GM23248 (cell line): ENCODE results near the gene PCDHA5. TPM values are rescaled to one million over a fixed set of nuclear protein-coding genes. Genes with fewer than 3 reads are reported as not detected.
"Not testable (repeated sequence)": the region's sequence is repeated elsewhere in the genome, so short reads cannot be mapped to it uniquely, and the experiment has no call there.

Experiments
- DNase-seq: peaks from one replicate; pipeline ENCODE4 v3.0.0-alpha.2; 2015
- H2AFZ ChIP-seq: fragments of 200-600 bp; sonication (generic); 2 replicates; pipeline ENCODE4 v1.6.1; 2016; ENCODE audit warnings: antibody characterized with exemption
- H3F3A ChIP-seq: fragments of 200-600 bp; sonication (generic); 2 replicates; pipeline ENCODE4 v1.6.1; 2016; ENCODE audit warnings: mild to moderate bottlenecking, antibody characterized with exemption, mixed run types; ENCODE audit not compliant: insufficient read depth
- H3K27ac ChIP-seq: fragments of 200-600 bp; sonication (generic); 2 replicates; pipeline ENCODE4 v1.5.1; 2016; ENCODE audit warnings: mild to moderate bottlenecking
- H3K27me3 ChIP-seq: fragments of 200-600 bp; sonication (generic); replicated peaks from 2 replicates; pipeline ENCODE4 v1.6.1; 2016; ENCODE audit warnings: mild to moderate bottlenecking; ENCODE audit not compliant: insufficient read depth
- H3K36me3 ChIP-seq: fragments of 200-600 bp; sonication (generic); 2 replicates; pipeline ENCODE4 v1.6.1; 2016; ENCODE audit warnings: low read depth, mild to moderate bottlenecking
- H3K4me1 ChIP-seq: fragments of 200-600 bp; sonication (generic); 2 replicates; pipeline ENCODE4 v1.6.1; 2016; ENCODE audit warnings: mild to moderate bottlenecking; ENCODE audit not compliant: insufficient read depth
- H3K4me2 ChIP-seq: fragments of 200-600 bp; sonication (generic); one replicate; pipeline ENCODE4 v1.6.1; 2016; ENCODE audit warnings: mild to moderate bottlenecking; ENCODE audit not compliant: unreplicated experiment
- H3K4me3 ChIP-seq: fragments of 200-600 bp; sonication (generic); 2 replicates; pipeline ENCODE4 v1.5.1; 2016; ENCODE audit warnings: mild to moderate bottlenecking
- H3K79me2 ChIP-seq: fragments of 200-600 bp; sonication (generic); 2 replicates; pipeline ENCODE4 v1.6.1; 2016; ENCODE audit warnings: mild to moderate bottlenecking; ENCODE audit not compliant: insufficient read depth
- H3K9ac ChIP-seq: fragments of 200-600 bp; sonication (generic); 2 replicates; pipeline ENCODE4 v1.6.1; 2016; ENCODE audit warnings: mild to moderate bottlenecking
- H3K9me2 ChIP-seq: fragments of 200-600 bp; sonication (generic); 2 replicates; pipeline ENCODE4 v1.6.1; 2016; ENCODE audit warnings: mixed run types, mild to moderate bottlenecking, moderate library complexity; ENCODE audit not compliant: insufficient read depth
- H3K9me3 ChIP-seq: fragments of 200-600 bp; sonication (generic); one replicate; pipeline ENCODE4 v1.6.1; 2017; ENCODE audit warnings: low read depth
- H4K20me1 ChIP-seq: fragments of 200-600 bp; sonication (generic); 2 replicates; pipeline ENCODE4 v1.6.0; 2016; ENCODE audit not compliant: insufficient read depth
- EZH2 ChIP-seq: fragments of 200-600 bp; sonication (generic); IDR thresholded peaks from 2 replicates; pipeline ENCODE4 v1.6.1; 2018; ENCODE audit warnings: antibody characterized with exemption, mild to moderate bottlenecking; ENCODE audit not compliant: insufficient read depth, poor library complexity, severe bottlenecking
- EZH2phosphoT487 ChIP-seq: fragments of 200-600 bp; sonication (generic); IDR thresholded peaks from 2 replicates; pipeline ENCODE4 v1.6.1; 2018; ENCODE audit warnings: antibody characterized with exemption, moderate library complexity, mild to moderate bottlenecking, low read depth; ENCODE audit not compliant: insufficient read depth
- WGBS, 2 experiments: methylation state at CpG; one replicate each; pipeline ENCODE4 v1.1.6; 2015 to 2017; ENCODE audit warnings: low lambda C conversion rate in 2 of 2, low coverage in 1 of 2; ENCODE audit errors: missing lambda C conversion rate in 2 of 2; 5-methylcytosine and 5-hydroxymethylcytosine counted together
- in situ Hi-C: fragments of 300-500 bp; cut with MboI; formaldehyde crosslinking; loops from 2 replicates; pipeline ENCODE4 v1.15.0; 2020
- polyA plus RNA-seq: library from polyadenylated mRNA; unstranded; fragments of >200 nt; fragmentation: Nextera tagmentation; extraction: Ambion mirVana; gene quantifications from 2 replicates; pipeline ENCODE4 v1.2.1, GENCODE V29; 2016
- total RNA-seq: library from RNA; depleted of rRNA; stranded (reverse); fragments of >200 nt; shearing (Covaris generic); gene quantifications from 2 replicates; pipeline ENCODE4 v1.2.3, GENCODE V29; 2014

Gene PCDHA5
- total and polyA plus RNA-seq, 2 experiments from 2014 or later, result not detected

DNA sequence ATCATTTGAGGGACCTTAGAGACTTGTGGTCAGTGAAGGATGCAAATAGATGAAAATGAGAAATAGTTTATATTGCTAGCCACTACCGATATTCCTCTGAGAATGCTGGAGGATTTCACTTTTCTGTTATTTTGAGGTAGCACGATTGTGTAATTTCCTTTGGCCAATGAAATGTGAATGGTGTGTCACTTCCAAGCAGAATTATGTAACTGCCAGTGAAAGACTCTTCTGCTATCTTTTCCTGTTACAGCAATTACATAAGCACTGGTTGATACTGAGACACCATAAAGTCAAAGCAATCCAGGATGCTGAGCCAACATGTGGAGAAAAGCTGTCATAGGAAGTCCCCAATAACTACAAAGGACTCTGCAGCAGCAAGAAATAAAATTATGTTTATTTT is 30.3 kb upstream of the PCDHA5 start:
- no peak overlapping the region for H3K9ac ChIP-seq

DNA sequence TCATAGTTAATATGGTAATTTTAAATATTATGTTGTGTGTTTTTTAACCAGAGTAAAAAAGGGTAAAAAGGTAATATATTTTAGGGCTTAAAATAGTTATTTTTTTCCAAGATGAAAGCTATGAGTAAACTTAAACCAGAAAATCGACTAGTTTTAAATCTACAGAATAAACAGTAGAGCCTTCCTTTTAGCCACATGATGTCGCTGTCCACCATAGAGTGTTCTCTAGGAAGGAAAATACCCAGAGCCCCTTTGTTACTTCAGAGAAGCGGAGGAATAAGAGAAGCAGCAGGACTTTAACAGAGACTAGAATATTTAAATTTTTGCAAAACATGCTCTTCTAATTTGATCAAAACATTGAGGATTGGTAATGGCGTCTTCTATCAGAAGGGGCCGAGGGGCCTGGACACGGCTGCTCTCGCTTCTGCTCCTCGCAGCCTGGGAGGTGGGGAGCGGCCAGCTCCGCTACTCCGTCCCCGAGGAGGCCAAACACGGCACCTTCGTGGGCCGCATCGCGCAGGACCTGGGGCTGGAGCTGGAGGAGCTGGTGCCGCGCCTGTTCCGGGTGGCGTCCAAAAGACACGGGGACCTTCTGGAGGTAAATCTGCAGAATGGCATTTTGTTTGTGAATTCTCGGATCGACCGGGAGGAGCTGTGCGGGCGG is 26.7 kb upstream of the PCDHA5 start, which contains the start of gene PCDHA2:
TSS of gene PCDHA2 (plus strand) at position 258 of the 664 bp plus-strand sequence.
- H2AFZ ChIP-seq, result 0 out of 2 replicates have a peak within 1 kb of the TSS, but pooled peaks have one; percentile 51
- no peak within 1 kb of the TSS for H3K27ac ChIP-seq

More for the DNA sequence above, 30.3 kb upstream of the PCDHA5 start:
- Histone ChIP-seq H3K27ac (no peak overlapping the region), H3F3A (no peaks in the 10 kb centered on the region), H3K9me3 (no peaks in the 10 kb centered on the region), H3K79me2 (no peaks in the 10 kb centered on the region), H2AFZ (no peak overlapping the region), H3K27me3 (no peaks in the 10 kb centered on the region), H4K20me1 (no peaks in the 10 kb centered on the region), H3K4me2 (no peak overlapping the region), H3K4me1 (no peaks in the 10 kb centered on the region), H3K4me3 (no peak overlapping the region), H3K9me2 (no peaks in the 10 kb centered on the region), H3K36me3 (no peaks in the 10 kb centered on the region)
- WGBS, 2 experiments, result 26 to 30% methylated on average over 2 of the region's 2 CpGs
- DNase-seq, result no peak
- in situ Hi-C loops, result no loop called here
- TF ChIP-seq EZH2, result no peak
- TF ChIP-seq EZH2phosphoT487, result no peak

DNA sequence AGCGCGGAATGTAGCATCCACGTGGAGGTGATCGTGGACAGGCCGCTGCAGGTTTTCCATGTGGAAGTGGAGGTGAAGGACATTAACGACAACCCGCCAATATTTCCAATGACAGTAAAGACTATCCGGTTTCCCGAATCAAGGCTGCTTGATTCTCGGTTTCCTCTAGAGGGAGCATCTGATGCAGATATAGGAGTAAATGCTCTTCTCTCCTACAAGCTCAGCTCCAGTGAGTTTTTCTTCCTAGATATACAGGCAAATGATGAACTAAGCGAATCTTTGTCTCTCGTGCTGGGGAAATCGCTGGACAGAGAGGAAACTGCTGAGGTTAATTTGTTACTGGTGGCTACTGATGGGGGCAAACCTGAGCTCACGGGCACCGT is 26.2 kb upstream of the PCDHA5 start:
- no peaks in the 10 kb centered on the region for H3K4me1 ChIP-seq
- H3K79me2 ChIP-seq, result no peaks in the 10 kb centered on the region
- no peak overlapping the region for H3K4me2 ChIP-seq
- H3K36me3 ChIP-seq, result no peaks in the 10 kb centered on the region
- H3K9me2 ChIP-seq, result no peaks in the 10 kb centered on the region
- no peak overlapping the region for H3K27ac ChIP-seq
- no peak overlapping the region for H2AFZ ChIP-seq
- no peaks in the 10 kb centered on the region for H4K20me1 ChIP-seq
- no peaks in the 10 kb centered on the region for H3K27me3 ChIP-seq
- DNase-seq, result peak; percentile 26
- H3K9ac ChIP-seq, result no peak overlapping the region
- TF ChIP-seq EZH2phosphoT487 (no peak), EZH2 (no peak)
- in situ Hi-C loops, result no loop called here
- no peaks in the 10 kb centered on the region for H3K9me3 ChIP-seq
- H3K4me3 ChIP-seq, result no peak overlapping the region
- 7 to 11% methylated on average over 15 of the region's 15 CpGs for WGBS, 2 experiments
- no peaks in the 10 kb centered on the region for H3F3A ChIP-seq

More for the DNA sequence above, 26.7 kb upstream of the PCDHA5 start, which contains the start of gene PCDHA2:
- H3F3A ChIP-seq, result no peaks in the 10 kb centered on the region
- no peaks in the 10 kb centered on the region for H3K4me1 ChIP-seq
- H3K4me2 ChIP-seq, result no peak within 1 kb of the TSS
- H3K9me2 ChIP-seq, result no peaks in the 10 kb centered on the region
- no peak within 1 kb of the TSS for H3K9ac ChIP-seq
- no peak within 1 kb of the TSS for H3K4me3 ChIP-seq
- no peaks in the 10 kb centered on the region for H3K9me3 ChIP-seq
- peak; percentile 19 for DNase-seq
- in situ Hi-C loops, result no loop called here
- no peaks in the 10 kb centered on the region for H4K20me1 ChIP-seq
- 19 to 25% methylated on average over 27 of the region's 27 CpGs for WGBS, 2 experiments
- H3K27me3 ChIP-seq, result no peaks in the 10 kb centered on the region
- no peaks in the 10 kb centered on the region for H3K79me2 ChIP-seq
- no peak for TF ChIP-seq EZH2
- TF ChIP-seq EZH2phosphoT487, result no peak
- no peaks in the 10 kb centered on the region for H3K36me3 ChIP-seq

DNA sequence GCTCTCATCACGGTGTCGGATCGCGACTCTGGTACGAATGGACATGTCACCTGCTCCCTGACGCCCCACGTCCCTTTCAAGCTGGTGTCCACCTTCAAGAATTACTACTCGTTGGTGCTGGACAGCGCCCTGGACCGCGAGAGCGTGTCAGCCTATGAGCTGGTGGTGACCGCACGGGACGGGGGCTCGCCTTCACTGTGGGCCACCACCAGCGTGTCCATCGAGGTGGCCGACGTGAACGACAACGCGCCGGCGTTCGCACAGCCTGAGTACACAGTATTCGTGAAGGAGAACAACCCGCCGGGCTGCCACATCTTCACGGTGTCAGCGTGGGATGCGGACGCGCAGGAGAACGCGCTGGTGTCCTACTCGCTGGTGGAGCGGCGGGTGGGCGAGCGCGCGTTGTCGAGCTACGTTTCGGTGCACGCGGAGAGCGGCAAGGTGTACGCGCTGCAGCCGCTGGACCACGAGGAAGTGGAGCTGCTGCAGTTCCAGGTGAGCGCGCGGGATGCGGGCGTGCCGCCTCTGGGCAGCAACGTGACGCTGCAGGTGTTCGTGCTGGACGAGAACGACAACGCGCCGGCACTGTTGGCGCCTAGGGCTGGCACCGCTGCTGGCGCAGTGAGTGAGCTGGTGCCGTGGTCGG is 25.2 kb upstream of the PCDHA5 start:
- in situ Hi-C loops, H3K9ac ChIP-seq, H3K4me3 ChIP-seq, H3K27ac ChIP-seq, H4K20me1 ChIP-seq, H3K36me3 ChIP-seq, DNase-seq, H3K27me3 ChIP-seq, H3K9me2 ChIP-seq, H3F3A ChIP-seq, H2AFZ ChIP-seq, H3K79me2 ChIP-seq, H3K4me2 ChIP-seq, H3K9me3 ChIP-seq, H3K4me1 ChIP-seq: not testable (repeated sequence)
- WGBS, 2 experiments, result 54 to 57% methylated on average over 59 to 72 of the region's 72 CpGs
